ENCODE measurements around the gene COL6A2.
A peak's percentile ranks its signal among the peaks of the same experiment; 100 is the strongest.

Gene COL6A2

DNA sequence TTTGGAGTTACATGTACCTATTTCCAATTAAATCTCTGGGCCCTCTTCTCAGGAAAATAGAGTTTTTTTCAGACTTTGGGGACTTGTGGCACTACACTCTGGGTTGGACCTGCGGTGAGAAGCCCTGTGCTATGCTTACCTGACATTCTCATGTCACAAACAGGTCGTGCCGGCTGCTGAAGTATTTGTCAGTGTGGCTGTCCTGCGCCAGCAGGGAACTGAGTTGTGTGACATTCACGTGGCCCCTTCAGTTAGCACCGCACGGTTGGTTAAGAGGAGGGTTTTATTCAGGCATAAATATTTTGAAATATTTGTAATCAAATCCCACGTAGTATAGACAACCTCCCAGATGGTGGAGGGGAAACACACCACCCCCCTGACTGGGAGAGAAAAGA is 6.3 kb upstream of the COL6A2 start:
- no peak for DNase-seq (ENCODE audit: low read depth)
- H3K4me3 ChIP-seq (ENCODE audit: low read depth, low read length), result no peak overlapping the region
- TF ChIP-seq, protein P1, sequence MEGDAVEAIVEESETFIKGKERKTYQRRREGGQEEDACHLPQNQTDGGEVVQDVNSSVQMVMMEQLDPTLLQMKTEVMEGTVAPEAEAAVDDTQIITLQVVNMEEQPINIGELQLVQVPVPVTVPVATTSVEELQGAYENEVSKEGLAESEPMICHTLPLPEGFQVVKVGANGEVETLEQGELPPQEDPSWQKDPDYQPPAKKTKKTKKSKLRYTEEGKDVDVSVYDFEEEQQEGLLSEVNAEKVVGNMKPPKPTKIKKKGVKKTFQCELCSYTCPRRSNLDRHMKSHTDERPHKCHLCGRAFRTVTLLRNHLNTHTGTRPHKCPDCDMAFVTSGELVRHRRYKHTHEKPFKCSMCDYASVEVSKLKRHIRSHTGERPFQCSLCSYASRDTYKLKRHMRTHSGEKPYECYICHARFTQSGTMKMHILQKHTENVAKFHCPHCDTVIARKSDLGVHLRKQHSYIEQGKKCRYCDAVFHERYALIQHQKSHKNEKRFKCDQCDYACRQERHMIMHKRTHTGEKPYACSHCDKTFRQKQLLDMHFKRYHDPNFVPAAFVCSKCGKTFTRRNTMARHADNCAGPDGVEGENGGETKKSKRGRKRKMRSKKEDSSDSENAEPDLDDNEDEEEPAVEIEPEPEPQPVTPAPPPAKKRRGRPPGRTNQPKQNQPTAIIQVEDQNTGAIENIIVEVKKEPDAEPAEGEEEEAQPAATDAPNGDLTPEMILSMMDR (conservative IDR thresholded peaks at IDR 0.05; ENCODE audit: low read depth, low read length), result no peak

DNA sequence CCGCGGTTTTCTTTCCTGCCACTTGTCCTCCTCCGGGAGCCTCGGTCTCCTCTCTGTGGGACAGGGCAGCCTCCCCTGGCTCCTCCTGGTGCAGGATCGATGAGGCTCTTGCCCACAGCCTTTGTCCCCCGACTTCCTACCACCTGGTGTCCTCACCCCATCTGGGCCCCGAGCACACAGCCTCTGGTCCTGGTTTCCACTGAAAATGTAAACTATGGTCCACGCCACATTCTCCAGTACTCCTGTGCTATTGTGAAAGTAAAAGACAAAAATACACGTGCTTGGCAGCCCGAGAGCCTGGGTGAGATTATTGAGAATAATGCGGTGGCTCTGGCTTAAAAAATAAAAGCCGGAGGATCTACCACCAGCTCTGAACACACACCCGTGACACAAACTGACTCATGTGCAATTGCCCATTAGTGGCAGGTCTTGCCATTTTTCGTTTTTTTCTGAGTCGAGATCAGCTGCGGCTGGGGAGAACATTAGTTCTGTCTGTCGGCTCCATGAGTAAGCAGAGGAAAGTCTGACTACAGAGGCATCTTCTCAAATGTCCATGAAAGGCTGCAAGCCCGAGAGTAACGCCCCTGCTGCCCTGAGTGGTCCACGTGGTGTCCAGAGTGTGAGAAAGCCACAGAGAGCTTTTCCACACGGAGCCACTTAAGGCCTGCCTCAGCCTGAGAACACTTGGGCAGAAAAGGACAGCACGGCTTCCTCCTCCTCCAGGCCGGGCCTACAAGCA is 5.7 kb upstream of the COL6A2 start:
- TF ChIP-seq, protein P1 (conservative IDR thresholded peaks at IDR 0.05; ENCODE audit: low read depth, low read length), result no peak
- peak; percentile 89 for DNase-seq (ENCODE audit: low read depth)
- no peak overlapping the region for H3K4me3 ChIP-seq (ENCODE audit: low read depth, low read length)

DNA sequence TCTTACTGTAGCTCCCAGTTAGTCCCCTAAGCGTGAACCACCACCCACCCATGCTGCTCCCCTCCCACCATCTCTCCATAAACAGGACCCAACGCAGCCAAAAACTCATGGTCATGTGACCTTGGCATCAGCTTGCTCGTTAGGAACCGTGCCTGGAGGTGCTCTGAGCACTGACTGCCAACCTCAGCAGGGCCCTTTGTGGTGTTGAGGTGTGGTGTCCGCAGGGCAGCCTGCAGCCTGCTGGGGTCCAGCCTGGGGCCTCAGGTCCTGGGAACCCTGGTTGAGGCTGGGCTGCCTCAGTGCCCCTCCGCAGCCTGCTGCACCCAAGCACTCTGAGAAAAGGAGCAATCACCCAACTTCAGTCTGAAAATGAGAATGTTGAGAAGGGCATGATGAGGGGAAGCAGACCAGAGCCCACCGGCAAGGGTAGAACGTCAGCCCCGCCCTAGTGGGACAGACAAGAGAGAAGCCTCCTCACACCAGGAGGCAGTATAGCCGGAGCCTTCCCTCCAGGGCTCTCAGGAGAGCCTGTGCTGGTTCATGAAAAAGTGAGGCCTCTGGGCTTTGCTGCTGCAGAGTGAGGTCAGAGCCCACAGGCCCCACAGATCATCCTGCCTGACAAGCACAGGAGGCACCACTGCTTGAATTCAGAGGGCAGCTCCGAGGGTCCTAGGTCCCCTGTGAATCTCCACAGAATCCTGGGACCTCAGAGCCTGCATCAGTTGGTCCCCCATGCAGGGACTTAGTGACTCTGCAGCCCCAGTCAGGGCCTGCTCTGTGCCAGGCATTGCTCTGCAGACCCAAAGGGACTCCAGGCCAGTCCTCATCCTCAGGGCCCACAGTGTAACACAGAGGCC is 4.9 kb upstream of the COL6A2 start:
- no peak for DNase-seq (ENCODE audit: low read depth)
- H3K4me3 ChIP-seq (ENCODE audit: low read depth, low read length), result no peak overlapping the region
- TF ChIP-seq, protein P1 (conservative IDR thresholded peaks at IDR 0.05; ENCODE audit: low read depth, low read length), result no peak

DNA sequence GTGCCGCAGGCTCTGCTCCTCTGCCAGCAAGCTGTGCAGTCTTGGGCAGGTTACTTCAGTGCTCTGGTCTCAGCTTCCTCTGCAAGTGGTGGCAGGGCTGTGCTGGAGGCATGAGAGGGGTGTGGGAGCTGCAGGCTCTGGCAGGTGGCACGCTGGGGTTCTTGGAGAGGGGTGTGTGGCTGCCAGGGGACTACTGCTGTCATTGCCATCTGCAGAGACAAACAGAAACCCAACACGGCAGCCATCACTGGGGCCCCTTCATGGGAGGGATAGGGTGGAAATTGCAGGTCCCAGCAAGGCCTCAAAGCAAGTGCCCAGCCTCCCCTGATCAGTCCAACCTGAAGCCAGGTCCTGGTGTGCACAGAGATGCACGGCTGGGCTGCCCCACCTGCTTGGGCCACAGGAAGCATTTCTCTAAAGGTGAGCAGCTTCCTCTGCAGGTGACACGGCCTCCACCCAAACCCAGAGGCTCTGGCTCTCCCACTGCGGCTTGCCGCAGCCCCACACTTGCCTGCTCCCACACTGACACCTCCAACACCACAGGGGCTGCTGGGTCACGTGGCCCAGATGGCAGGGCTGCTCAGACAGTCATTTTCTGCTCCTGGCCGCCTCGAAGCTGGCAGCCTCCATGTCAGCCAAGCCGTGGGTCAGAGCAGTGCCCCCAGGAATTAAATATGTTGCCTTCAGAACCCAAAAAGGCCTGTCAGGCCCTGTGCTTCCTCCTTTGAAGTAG is 4.1 kb upstream of the COL6A2 start:
- DNase-seq (ENCODE audit: low read depth), result no peak
- H3K4me3 ChIP-seq (ENCODE audit: low read depth, low read length), result no peak overlapping the region

DNA sequence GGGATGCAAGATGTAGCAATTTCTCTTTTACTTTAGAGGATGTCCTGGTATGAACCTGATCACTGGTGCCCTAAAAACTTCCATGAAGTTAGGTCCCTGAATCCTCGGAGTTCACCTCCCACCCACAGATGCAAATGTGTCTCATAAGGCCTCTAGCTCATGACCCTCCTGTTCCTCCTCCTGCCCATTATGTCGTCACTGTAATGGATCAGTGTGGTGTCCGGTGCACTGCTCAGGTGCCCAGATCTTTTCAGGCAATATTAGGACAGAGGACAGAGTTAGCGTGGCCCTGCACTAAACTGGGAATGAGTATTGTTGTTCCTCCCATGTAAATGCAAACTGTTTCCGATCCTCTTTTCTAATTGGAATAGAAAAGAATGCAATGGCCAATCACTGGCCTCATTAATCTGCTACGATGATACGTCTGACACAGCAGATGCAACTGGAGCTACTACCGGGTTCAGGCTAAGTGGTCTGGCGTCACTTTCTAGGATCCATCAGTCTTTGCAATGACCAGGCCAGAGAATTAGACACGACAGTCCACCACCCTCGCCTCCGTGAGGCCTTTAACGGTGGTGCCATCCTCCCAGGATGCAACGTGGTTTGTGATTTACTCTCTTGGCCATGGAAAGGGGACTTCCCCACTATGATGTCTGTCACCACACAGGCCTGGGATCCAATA is 3.4 kb upstream of the COL6A2 start:
- no peak overlapping the region for H3K4me3 ChIP-seq (ENCODE audit: low read depth, low read length)
- TF ChIP-seq, protein P1 (conservative IDR thresholded peaks at IDR 0.05; ENCODE audit: low read depth, low read length), result no peak
- no peak for DNase-seq (ENCODE audit: low read depth)

More for the DNA sequence above, 4.1 kb upstream of the COL6A2 start:
- TF ChIP-seq, protein P1 (conservative IDR thresholded peaks at IDR 0.05; ENCODE audit: low read depth, low read length), result no peak

DNA sequence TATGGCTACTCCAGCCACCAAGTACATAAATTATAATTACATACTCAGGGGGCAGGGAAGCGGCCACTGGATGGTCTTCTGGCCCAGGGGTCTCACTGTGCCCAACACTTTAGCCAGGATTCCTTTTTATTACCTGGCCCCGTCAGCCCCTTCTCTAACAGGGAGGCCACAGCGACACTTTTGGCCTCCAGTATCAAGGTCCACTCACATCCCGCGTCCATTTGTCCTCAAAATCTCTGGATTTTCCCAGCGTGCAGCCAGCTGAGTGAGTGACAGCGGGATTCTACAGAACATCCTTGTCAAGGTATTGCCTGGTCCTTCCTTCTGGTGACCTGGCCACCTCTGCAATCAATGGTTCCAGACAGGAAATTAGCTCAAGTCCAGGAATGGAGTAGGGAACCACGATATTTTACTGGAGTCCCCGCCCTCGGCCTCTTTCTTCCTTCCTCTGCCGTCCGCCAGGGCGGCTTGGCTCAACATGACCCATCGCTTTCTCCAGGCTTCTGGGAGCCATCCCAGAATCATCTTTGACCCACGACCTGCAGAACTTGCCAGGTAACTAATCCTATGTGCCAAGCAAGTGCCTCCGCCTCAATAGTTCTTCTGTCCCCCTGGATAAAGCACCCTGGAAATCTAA is 2.7 kb upstream of the COL6A2 start:
- no peak for DNase-seq (ENCODE audit: low read depth)
- H3K4me3 ChIP-seq (ENCODE audit: low read depth, low read length), result no peak overlapping the region
- TF ChIP-seq, protein P1 (conservative IDR thresholded peaks at IDR 0.05; ENCODE audit: low read depth, low read length), result no peak
